HK-2 (cell line): ENCODE measurements around the gene TOP1.
A peak's percentile ranks its signal among the peaks of the same experiment; 100 is the strongest.
"Not testable (repeated sequence)": the region's sequence is repeated elsewhere in the genome, so short reads cannot be mapped to it uniquely, and the experiment has no call there.

ENCODE experiments used
- DNase-seq: peaks from one replicate; pipeline ENCODE4 v3.0.0-alpha.2; 2018; ENCODE audit not compliant: unreplicated experiment

The TOP1 gene

DNA sequence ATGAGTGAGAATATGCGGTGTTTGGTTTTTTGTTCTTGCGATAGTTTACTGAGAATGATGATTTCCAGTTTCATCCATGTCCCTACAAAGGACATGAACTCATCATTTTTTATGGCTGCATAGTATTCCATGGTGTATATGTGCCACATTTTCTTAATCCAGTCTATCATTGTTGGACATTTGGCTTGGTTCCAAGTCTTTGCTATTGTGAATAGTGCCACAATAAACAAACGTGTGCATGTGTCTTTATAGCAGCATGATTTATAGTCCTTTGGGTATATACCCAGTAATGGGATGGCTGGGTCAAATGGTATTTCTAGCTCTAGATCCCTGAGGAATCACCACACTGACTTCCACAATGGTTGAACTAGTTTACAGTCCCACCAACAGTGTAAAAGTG lies 99.7 kb downstream of the TOP1 start:
- DNase-seq = not testable (repeated sequence)

DNA sequence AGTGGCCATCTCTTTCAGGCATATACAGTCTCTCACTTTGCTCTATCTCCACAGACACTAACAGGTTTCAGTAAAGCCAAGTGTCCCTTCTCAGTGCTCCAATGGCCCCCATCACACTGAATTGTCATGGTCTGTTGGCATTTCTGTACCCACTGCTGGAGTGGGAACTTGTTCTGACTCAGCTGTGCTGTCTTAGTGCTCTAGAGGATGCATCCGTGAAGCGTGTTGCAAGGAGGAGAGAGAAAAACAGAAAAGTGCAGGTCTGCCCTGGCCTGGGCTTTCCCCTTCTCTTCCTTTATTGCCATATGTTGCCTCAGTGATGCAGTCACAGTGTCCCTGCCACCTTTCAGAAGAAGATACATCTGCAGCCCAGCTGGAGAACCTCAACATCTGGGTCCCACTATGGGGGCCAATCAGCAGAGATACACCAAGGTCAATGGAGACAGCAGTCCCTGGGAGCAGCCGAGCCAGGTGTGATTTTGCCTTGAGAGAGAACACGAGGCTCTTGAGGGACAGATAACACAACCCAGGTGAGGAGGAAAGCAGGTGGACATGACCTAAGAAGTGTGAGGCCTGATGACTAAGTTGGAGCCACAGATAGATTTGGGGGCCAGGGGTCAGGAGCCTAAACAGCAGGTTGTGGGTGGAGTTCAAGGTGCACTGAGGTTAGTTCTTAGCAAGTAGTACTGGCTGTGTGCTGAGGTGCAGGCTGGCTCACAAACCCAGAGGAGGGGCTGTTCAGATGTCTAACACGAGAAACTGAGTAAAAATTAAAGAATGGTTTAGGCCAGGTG lies 103.2 kb downstream of the TOP1 start:
- no peak for DNase-seq

DNA sequence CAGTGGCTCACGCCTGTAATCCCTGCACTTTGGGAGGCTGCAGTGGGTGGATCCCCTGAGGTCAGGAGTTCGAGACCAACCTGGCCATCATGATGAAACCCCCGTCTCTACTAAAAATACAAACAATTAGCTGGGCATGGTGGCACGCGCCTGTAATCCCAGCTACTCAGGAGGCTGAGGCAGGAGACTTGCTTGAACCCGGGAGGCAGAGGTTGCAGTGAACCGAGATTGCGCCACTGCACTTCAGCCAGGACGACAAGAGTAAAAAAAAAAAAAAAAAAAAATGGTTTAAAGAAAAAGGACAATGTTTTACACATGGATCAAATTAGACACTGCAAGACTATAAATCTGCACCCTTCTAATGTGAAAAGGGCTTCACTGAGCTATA lies 103.8 kb downstream of the TOP1 start:
- DNase-seq = not testable (repeated sequence)

DNA sequence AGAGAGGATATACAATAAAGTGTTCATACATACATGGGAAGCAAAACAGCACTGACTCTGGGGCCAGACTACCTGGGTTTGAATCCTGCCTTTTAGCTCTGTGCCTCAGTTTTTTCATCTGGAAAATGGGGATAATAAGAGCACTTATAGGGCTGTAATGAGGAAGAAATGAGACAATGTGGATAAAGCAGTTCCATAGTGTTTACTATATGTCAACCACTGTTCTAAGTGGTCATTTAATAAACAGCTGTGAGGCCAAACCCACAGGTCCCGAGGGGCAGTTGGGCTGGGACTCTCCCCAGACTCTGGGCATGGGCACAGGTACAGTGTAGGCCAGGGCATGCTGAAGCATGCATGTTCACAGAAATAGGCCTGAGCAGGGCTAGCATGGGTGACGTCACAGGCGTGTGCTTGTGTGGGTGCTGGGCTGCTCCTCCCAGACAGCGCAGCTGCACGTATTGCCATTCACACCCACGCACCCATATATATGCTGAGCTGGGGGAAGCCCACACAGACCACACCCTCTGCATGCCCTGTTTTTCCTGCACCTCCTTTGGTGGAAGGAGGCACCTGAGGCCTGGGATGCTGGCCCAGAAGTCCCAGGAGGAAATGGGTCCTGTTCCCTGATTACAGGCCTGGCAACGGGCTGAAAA lies 105.2 kb downstream of the TOP1 start:
- no peak for DNase-seq

DNA sequence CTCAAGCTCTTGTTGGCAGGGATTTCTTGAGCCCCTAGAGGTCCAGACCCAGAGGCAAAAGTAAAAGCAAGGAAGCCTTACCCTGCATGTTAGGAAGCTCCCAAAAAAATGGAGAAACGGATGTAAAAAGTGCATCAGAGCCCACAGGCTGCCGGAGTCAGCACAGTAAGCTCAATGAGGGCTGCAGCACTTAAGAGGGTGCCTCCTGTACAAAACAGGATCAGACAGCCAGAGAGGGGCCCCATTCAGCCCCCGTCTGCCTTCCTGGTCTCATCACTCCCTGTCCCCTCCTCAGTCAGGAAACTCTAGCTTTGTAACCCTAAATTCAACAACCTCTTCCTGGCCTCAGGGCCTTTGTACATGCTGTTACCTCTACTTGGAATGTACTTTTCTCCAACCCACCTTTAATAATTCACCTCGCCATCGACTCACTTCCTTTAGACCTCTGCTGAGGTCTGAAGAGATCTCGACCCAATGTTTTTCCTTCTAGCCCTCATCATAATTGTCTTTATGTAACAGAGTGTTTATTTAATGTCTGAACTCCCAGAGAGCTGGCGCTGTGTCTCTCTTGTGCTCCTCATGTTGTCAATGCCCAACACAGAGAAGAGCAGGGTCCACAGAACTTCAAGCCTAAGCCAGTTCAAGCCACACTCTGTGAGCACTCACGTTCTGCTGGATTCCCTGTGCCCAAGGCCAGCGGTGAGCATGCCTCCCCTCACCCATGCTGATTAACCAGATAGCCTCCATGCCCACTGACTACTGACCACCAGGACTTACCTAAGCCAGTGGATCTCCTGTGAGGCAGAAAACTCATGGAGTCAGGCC lies 106.0 kb downstream of the TOP1 start:
- no peak for DNase-seq

DNA sequence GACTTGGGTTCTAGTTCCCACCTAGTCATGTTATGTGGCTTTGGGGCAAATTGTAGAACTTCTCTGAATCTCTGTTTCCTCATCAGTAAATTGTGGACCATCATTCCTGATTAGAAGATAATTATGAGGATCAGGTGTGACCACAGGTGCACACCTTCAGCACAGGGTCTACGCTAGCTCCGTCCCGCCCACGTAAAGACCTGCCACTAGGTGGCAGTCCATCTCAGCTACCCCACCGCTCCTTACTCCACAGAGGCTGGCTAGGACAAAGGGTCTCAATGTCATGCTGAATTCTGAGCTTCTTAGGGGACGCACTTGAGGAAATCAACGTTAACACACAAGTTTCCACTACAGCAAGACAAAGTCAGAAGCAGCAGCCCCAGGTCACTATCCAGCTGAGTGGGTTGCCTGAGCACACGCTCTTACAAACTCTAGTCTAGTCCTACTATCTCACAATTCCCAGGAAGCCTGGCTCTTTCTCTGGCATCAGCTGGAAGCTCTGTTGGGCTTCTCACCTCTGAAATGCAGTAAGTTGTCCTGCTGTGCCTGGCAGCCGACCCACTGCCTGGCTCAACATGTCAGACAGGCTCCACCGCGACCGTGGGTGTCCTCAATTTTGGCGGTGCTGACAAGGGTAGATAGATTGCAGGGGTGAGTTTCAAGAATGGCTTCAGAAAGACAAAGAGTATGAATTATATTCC lies 106.7 kb downstream of the TOP1 start:
- peak; percentile 55 for DNase-seq

DNA sequence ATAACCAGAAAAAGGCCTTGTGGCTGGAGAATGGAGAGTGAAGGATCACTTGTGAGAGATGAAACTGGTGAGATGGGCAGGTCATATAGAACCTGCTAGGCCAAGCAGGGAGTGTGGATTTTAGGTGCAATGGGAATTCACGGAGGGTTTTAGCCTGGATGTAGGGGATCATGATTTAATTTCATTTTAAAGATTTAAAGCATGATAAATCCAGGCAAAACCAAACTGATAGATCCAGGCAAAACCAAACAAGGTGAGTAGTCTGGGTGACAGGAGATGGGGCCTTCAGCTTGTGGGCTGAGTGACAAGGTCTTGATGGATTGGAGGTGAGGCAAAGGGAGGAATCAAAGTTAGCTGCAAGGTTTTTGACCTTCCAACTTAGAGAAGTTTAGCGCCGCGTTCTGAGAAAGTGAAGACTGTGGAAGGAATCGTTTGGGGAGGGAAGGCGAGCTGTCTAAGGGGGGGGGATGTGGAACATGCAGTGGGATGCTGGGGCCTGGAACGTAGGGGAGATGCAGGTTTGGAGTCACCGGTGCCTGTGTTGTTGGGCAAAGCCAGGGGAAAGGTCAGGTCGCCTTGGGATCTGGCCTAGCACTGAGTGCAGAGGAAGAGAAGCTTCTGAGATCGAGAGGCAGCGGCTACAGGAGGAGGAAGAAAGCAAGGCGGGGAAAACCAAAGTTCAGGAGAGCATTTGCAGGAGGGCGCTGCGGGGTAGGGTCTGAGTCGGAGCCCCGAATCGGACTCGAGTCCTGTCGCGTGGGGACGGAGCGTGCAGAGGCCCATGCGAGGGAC lies 107.5 kb downstream of the TOP1 start:
- no peak for DNase-seq

DNA sequence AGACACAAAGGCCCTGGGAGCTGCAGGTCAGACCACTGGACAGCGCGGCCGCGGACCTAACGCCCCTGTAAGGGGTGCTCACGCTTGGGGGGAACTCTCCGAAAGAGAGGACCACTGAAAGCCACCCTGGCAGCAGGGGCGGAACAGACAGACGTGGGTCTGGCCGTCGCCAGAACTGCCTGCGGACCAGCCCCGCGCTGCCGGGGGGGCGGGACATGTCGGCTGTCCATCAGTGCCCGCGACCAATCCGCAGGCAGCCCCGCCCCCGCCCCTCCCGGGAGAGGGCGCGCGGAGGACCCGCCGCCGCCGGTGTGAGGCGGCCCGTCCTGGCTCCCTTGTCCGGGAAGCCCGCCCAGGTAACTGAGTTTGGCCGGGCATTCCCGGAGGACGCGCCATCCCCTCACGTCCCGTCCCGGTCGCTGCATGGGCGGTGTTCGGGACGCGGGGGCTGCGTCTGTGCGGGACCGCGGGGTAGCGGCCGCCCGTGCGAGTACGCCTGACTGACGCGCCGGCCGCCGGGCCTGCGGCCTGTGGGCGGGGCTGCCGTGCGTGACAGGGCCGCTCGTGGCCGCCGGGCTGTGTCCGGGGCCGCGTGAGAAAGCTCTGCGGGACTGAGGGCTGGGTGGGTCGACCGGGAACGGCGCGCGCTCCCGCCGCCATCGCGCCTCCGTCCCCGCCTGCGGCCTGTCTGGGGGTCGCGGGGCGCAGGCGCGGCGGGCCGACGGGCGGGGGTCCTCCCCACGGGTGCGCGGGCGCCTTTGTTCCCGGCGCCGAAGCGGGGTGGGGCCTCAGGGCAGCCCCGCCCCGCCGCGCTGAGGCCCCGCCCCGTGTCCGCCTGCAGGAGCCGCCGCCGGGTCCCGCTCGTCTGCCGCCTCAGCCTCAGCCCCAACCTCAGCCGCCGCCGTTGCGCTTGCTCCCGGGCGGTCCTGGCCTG lies 108.3 kb downstream of the TOP1 start, which contains the start of gene PLCG1:
Gene PLCG1, plus strand, starts transcription at position 864 of the 934 bp plus-strand sequence. CDS start 99 bp downstream, outside the sequence.
- DNase-seq = peak; percentile 94

DNA sequence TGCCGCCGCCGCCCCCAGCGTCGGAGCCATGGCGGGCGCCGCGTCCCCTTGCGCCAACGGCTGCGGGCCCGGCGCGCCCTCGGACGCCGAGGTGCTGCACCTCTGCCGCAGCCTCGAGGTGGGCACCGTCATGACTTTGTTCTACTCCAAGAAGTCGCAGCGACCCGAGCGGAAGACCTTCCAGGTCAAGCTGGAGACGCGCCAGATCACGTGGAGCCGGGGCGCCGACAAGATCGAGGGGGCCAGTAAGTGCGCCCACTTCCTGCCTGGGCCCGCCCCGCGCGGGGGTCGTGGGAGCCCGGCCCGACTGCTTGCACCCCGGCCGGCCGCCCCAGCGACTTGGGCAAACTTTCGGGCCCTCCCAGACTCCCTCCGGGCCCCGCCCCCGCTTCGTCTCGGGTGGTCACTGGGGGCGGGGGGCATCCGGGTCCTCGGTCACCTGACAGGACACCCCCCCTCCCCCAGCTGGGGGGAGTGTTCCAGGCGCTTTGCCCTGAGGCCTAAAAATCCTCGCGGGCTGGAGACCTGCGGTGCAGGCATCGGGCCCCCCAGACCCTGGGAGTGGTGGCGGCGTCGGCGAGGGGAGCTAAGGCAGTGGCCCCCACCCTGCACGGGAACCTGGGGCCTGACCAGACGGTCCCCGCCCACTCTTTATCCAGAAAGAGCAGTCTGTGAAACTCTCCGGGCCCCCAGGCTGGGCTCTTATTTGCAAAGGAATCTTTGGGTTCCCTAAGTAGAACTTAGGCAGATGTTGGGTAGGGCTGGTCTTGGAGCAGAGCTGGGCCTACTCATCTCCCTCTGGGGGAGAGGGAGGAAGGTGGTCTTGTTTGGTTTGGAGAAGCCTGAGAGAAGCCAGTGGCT lies 109.2 kb downstream of the TOP1 start:
- DNase-seq = no peak

DNA sequence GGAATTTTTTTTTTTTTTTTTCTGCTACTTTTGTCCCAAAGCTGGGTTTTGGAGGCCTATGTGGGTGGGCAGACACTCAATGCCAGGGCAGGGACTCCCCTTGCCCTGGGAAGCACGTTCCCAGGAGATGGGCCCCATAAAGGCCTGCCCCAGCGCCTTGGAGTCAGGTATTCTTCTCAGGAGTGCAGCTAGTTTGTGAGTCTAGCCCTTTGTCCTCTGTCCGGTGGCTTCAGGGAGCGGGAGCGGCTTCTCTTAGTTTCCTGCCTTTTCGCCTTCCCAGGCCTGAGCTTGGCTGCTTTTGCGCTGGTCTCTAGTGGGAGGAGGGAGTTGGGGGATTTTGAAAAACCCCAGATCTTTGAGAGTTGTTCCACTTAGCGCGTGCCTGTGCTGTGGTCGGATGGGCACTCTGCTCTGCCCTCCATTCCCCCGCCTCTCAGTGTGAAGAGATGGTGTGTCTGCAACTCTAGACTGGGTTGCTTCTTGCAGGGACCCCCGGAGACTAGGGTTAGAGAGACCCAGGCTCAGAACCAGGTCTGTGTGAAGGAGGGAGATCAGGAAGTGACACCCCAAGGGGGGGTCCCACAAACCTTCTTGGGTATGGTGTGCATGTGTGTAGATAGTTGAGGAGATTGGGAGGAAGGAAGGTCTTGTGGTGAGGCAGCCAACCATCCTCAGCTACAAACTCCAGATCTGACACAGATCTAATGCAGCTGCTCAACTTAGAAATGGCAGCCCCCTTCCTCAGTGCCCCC lies 110.0 kb downstream of the TOP1 start:
- DNase-seq = no peak

DNA sequence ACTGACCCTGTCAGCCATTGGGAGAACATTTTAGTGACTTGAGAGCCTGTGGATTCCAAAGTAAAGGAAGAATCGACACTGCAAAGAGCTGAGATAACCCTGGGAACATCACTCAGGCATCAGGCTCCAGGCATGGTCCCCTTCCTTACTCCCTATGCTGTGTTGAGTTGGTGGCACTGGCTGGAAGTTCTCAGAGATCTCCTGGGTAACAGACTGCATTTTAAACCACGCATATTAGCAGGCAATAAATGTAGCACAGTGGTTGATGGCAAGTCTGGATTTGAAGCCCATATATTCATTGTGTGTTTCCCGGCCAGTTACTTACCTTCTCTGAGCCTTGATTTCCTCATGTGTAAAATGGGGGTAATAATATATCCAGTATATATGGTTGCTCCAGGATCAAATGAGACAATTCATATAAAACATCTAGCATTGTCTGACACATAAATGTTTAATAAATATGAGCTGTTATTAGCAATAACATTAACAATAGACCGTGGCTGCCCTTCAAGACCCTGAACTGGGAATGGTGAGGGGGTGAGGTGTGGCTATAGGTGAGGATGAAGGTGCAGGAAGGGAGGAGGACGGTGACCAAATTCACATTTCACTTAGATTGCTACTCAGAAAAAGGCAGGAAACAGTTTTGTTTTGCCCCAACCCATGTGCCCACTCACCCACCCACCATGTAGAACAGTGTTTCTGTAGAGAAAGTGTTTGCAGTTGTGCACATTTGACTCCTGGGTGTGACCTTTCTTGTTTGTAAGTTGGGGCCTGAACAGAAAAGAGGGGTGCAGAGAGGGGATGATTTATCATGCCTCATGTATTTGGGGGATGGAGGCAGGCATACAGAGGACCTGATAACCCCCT lies 110.8 kb downstream of the TOP1 start:
- DNase-seq = no peak

DNA sequence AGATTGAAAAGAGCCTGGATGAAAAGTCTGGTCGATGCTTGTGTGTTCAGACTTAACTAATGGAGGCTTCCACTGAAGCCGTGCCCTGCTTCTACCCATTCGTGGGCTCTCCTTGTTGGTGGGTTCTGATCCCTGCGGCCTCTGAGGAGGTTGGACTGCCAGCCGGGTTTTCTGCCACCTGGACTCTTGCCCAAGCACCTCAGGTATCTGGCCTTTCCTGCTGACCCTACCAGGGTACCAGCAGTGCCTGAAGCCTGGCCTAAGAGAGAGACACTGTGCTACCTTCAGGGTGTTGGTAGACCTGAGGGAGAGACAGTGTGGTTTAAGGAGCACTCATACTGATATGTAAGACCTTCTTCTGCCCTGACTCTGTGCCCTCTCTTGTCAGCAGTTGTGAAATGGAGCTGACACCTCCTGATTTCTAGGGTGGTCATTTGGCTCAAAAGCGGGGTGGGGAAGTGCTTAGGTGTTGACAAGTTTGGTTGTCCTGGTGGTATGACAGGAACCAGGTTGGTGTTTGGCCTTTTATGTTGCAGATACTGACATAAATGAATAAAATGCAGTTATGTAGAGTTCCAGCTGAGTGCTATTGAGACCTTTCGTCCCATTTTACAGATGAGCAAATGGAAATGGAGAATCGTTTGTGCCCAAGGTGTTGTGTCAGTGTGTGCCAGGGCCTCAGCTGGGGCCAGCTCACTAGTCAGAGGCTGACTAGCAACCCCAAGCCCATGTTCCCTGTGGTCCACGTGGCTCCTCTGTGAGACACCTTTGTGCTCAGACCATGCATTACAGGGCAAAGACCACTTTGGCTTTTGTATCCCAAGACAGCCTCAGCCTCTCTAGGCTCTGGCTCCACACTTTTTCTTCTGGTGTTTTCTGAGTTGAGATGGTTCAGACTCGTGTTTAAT lies 111.9 kb downstream of the TOP1 start:
- DNase-seq = no peak

DNA sequence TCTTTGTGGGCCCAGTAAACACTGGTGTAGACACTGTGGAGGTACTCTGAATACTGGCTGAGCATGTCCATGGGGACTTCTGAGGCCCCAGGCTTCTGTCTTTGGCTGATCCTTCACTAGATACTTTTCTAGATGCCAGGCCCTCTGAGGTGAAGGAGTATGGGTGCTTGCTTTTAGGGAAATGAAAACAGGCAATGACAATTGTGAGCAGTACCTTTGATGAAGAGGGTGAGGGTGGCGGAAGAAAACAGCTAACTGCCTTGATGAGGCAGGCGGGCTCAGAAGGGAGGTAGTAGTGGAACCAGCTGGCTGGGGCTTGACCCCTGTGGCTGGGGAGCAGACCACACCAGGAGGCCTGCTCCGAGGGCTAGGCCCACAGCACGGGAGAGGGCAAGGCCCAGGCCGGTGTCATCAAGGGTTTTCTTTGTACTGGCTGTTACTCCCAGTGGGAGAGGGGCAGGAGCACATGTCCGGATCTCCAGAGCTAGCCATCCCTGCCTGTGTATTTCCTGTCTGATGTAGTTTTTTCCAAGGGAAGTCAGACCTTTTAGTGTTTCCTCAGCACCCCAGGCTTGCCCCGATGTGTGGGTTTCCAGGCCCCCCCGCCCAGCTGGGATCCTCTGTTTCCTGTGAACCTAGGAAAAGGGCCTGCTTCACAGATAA lies 112.7 kb downstream of the TOP1 start:
- DNase-seq = no peak

DNA sequence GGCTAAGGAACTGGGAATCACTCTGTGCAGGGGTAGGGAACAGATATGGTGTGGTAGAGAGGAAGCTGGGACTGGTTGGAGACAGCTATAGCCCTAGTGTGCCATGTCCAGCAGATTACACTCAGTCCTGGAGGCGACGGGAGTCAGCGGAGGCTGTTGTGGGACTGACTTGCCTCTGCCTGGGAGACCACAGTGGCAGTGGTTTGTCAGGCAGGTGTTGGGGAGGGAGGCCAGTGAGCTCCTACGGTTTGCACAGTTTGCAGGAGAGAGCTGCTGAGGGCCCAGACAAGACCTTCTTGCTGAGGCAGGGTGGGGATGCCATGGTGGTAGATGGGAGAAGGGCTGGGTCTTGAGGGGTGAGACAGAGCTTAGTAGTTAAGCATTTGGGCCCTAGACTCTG lies 113.6 kb downstream of the TOP1 start:
- DNase-seq = no peak

DNA sequence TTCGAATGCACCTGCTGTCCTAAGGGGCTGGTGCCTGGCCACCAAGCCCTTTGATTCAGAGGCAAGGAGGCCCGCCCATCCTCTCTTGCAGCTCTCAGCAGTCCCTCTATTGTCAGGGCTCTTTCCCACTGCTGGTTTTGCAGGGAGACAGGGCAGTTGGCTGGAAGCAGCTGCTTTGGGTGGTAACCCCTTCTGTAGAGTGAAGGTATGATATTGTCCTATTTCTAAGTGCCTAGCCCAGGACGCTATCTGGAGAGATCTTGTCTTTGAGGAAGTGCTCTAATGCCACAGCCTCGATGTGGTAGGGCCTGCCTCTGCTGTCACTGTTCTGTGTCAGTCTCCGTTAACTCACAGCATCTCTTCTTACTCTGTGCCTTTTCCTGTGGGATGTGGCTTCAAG lies 114.3 kb downstream of the TOP1 start:
- DNase-seq = no peak

DNA sequence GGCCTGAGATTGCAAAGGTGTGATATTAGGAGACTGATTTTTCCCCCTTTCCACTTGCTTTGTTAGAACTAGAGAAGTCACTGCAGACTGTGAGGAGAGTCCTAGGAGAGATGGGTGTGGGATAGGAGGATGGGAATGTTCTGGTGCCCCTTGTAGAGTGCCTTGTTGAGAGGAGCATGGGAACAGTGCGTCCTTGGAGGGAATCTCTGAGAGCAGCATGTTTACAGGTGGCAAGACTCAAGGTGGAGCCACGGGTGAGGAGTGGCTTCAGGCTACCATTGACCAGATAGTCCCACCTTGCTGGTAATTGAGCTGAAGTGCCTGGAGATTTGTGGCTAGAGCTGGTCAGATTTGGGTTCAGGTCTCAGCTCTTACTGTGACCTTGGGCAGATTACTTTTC lies 114.7 kb downstream of the TOP1 start:
- no peak for DNase-seq
